K562 (cell line): ENCODE measurements around the gene SIPA1L2. TPM values are rescaled to one million over a fixed set of nuclear protein-coding genes. Genes with fewer than 3 reads are reported as not detected.

Experiments
- ATAC-seq: fragments of 200-7000 bp; cut with Tn5 transposase; 3 replicates; pipeline ENCODE4 v1.9.1; 2020; ENCODE audit warnings: moderate library complexity
- BruUV-seq: library from RNA; stranded (reverse); fragments of 400-500 nt; replicated peaks from 2 replicates; lab custom pipeline; 2021; lab: Mats Ljungman, UMichigan
- CTCF ChIA-PET: fragments of 300-600 bp; formaldehyde crosslinking; extraction: SDS; loops from one replicate; lab custom pipeline; 2021; ENCODE audit warnings: low intra/inter-chr PET ratio; lab: Yijun Ruan, JAX
- POLR2A ChIA-PET: fragments of 300-600, 350-650 bp; sonication (Branson Sonifier 250); formaldehyde crosslinking; extraction: SDS; loops from one replicate; lab custom pipeline; 2021; ENCODE audit warnings: antibody characterized with exemption, inconsistent platforms; lab: Yijun Ruan, JAX
- DNase-seq, 4 experiments: peaks; one replicate each; pipeline versions ENCODE4 v3.0.0 to v3.0.0-alpha.2; 2011 to 2018; ENCODE audit warnings: low spot score in 3 of 4, mixed read lengths in 3 of 4; ENCODE audit errors: extremely low read depth in 1 of 4
- FAIRE-seq: peaks from 2 replicates; lab custom pipeline; 2011; peaks lifted over from hg19 to GRCh38; lab: Jason Lieb, UNC
- H2AFZ ChIP-seq: 2 replicates; pipeline ENCODE4 v1.6.0; 2011; ENCODE audit warnings: low read depth, low read length, control low read depth, inconsistent platforms
- H3K27ac ChIP-seq: fragments of 200-600 bp; 3 replicates; pipeline ENCODE4 v1.8.0; 2011; ENCODE audit warnings: low read depth, mild to moderate bottlenecking, control low read depth, inconsistent platforms, low read length, moderate library complexity, mixed read lengths; ENCODE audit errors: extremely low read depth
- H3K27me3 ChIP-seq, 2 experiments: fragments of 300-600 bp in 1 of 2; 2 replicates in 1 of 2; 3 replicates in 1 of 2; pipeline versions ENCODE4 v1.6.0 to v1.8.0; 2011; ENCODE audit warnings: inconsistent platforms in 2 of 2, low read length in 2 of 2, mild to moderate bottlenecking in 1 of 2, mixed read lengths in 1 of 2, moderate library complexity in 1 of 2; ENCODE audit not compliant: control insufficient read depth in 2 of 2, insufficient read depth in 2 of 2
- H3K36me3 ChIP-seq: fragments of 300-600 bp; 3 replicates; pipeline ENCODE4 v1.8.0; 2011; ENCODE audit warnings: mild to moderate bottlenecking, low read length, inconsistent platforms; ENCODE audit not compliant: control insufficient read depth, insufficient read depth
- H3K4me1 ChIP-seq, 2 experiments: fragments of 200-600 bp in 1 of 2; replicated peaks in 1 of 2; 2 replicates in 1 of 2; 3 replicates in 1 of 2; pipeline versions ENCODE4 v1.5.1 to v1.8.0; 2011; ENCODE audit warnings: inconsistent platforms in 2 of 2, low read length in 2 of 2, mild to moderate bottlenecking in 1 of 2, mixed read lengths in 1 of 2, moderate library complexity in 1 of 2; ENCODE audit not compliant: control insufficient read depth in 2 of 2, insufficient read depth in 2 of 2
- H3K4me2 ChIP-seq: 2 replicates; pipeline ENCODE4 v1.6.1; 2011; ENCODE audit warnings: low read length, control low read depth, inconsistent platforms, mixed read lengths; ENCODE audit not compliant: insufficient read depth
- H3K4me3 ChIP-seq: fragments of 200-600 bp; sonication (generic), shearing (Covaris generic); 2 replicates; pipeline ENCODE4 v1.5.1; 2016; ENCODE audit warnings: control low read depth, inconsistent platforms
- H3K79me2 ChIP-seq: fragments of 200-600 bp; 3 replicates; pipeline ENCODE4 v1.8.0; 2011; ENCODE audit warnings: low read length, inconsistent platforms; ENCODE audit not compliant: control insufficient read depth, insufficient read depth
- H3K9ac ChIP-seq, 2 experiments: 2 replicates each; pipeline versions ENCODE4 v1.6.0 to v1.6.1; 2011; ENCODE audit warnings: low read depth in 2 of 2, low read length in 2 of 2, control low read depth in 1 of 2, inconsistent platforms in 1 of 2, mild to moderate bottlenecking in 1 of 2, mixed read lengths in 1 of 2; ENCODE audit not compliant: insufficient read depth in 1 of 2
- H3K9me1 ChIP-seq: one replicate; pipeline ENCODE4 v1.6.0; 2011; ENCODE audit warnings: inconsistent platforms, mild to moderate bottlenecking, low read length, moderate library complexity; ENCODE audit not compliant: control insufficient read depth, insufficient read depth
- H3K9me3 ChIP-seq: replicated peaks from 2 replicates; pipeline ENCODE4 v1.5.1; 2011; ENCODE audit warnings: low read depth, low read length, inconsistent platforms; ENCODE audit not compliant: control insufficient read depth, insufficient read depth
- H4K20me1 ChIP-seq: replicated peaks from 2 replicates; pipeline ENCODE4 v1.6.1; 2011; ENCODE audit warnings: low read length, inconsistent platforms, mixed read lengths; ENCODE audit not compliant: control insufficient read depth, insufficient read depth
- ESRRA ChIP-seq: fragments of 450-650 bp; IDR thresholded peaks from 2 replicates; pipeline ENCODE4 v1.6.1; 2014; ENCODE audit warnings: low read depth, mild to moderate bottlenecking, moderate library complexity, borderline replicate concordance
- ETV5 ChIP-seq: sonication (generic); formaldehyde crosslinking; IDR thresholded peaks from 2 replicates; pipeline ENCODE4 v1.4.0; 2020; ENCODE audit warnings: low read depth, mild to moderate bottlenecking, missing genetic modification reagents
- MECOM ChIP-seq: fragments of 250-450 bp; sonication (Bioruptor Pico); IDR thresholded peaks from 2 replicates; pipeline ENCODE4 v1.8.0; 2022; ENCODE audit warnings: inconsistent platforms
- SMAD1 ChIP-seq: fragments of 150-350 bp; IDR thresholded peaks from 2 replicates; pipeline ENCODE4 v1.6.1; 2014; ENCODE audit warnings: low read length, low read depth; ENCODE audit not compliant: partially characterized antibody
- WGBS: fragments of 100-300 bp; shearing (Covaris generic); methylation state at CpG from one replicate; pipeline ENCODE4 v1.1.6; 2016; ENCODE audit warnings: low coverage, mixed read lengths; ENCODE audit not compliant: insufficient coverage; ENCODE audit errors: missing lambda C conversion rate; 5-methylcytosine and 5-hydroxymethylcytosine counted together
- in situ Hi-C: fragments of 300-500 bp; cut with MboI; formaldehyde crosslinking; loops from 4 replicates; pipeline ENCODE4 v1.15.0; 2018; ENCODE audit warnings: inconsistent platforms, mixed read lengths
- intact Hi-C: fragments of 100-400 bp; cut with micrococcal nuclease; formaldehyde crosslinking; loops from 2 replicates; pipeline ENCODE4 v1.14.2; 2022
- polyA plus RNA-seq, 8 experiments: library from polyadenylated mRNA; depleted of rRNA in 4 of 8; stranded (reverse) in 5 of 8; unstranded in 3 of 8; fragments of >200 nt; fragmentation: Nextera tagmentation in 2 of 8; fragmentation: Illumina TruSeq in 1 of 8; extraction: Ambion mirVana in 2 of 8; extraction: Trizol in 1 of 8; gene quantifications; 2 replicates each; pipeline versions ENCODE4 v1.2.1 to v1.2.3, GENCODE V29; 2011 to 2014; ENCODE audit warnings: inconsistent platforms in 1 of 8, missing spikeins in 1 of 8
- total RNA-seq, 7 experiments: library from RNA; depleted of rRNA in 6 of 7; stranded (reverse); fragments of >200 nt in 6 of 7; fragmentation: Illumina TruSeq in 2 of 7; extraction: Trizol in 2 of 7; gene quantifications; 2 replicates each; pipeline versions ENCODE4 v1.2.1 to v1.2.3, GENCODE V29; 2011 to 2021; ENCODE audit warnings: low replicate concordance in 1 of 7
- TF ChIP-seq, protein P1 (sequence below): fragments of 450-650 bp; IDR thresholded peaks from 2 replicates; pipeline ENCODE4 v1.6.1; 2017; ENCODE audit warnings: antibody characterized with exemption, mild to moderate bottlenecking

Gene SIPA1L2
- total and polyA plus RNA-seq, 9 of the 15 experiments (the other 6 are each of a cell fraction or from before 2014, with no cell fraction given), result 0.04 to 0.22 (median 0.06) TPM; not detected in 5

DNA sequence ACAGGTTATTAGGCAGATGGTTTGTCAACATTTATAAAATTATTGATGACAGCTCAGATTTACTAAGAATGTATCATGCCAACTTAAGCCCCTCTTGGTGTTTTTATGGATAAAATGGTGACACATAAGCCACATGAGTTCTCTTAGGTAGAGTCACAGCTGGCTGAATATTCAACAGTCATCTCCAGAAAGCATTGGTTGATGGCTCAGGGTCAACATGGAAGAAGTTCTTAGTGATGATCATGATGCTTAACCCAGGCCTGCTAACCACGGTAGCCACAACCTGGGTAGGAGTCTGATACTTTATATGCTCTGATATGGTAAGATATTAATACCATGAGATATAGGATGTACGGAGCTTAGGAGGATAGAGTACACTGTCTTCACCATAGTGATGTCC, 46.4 kb upstream of the SIPA1L2 start:
- no peak overlapping the region for H3K4me3 ChIP-seq
- WGBS, result 3% methylated on average over 2 of the region's 2 CpGs
- TF ChIP-seq, protein P1, sequence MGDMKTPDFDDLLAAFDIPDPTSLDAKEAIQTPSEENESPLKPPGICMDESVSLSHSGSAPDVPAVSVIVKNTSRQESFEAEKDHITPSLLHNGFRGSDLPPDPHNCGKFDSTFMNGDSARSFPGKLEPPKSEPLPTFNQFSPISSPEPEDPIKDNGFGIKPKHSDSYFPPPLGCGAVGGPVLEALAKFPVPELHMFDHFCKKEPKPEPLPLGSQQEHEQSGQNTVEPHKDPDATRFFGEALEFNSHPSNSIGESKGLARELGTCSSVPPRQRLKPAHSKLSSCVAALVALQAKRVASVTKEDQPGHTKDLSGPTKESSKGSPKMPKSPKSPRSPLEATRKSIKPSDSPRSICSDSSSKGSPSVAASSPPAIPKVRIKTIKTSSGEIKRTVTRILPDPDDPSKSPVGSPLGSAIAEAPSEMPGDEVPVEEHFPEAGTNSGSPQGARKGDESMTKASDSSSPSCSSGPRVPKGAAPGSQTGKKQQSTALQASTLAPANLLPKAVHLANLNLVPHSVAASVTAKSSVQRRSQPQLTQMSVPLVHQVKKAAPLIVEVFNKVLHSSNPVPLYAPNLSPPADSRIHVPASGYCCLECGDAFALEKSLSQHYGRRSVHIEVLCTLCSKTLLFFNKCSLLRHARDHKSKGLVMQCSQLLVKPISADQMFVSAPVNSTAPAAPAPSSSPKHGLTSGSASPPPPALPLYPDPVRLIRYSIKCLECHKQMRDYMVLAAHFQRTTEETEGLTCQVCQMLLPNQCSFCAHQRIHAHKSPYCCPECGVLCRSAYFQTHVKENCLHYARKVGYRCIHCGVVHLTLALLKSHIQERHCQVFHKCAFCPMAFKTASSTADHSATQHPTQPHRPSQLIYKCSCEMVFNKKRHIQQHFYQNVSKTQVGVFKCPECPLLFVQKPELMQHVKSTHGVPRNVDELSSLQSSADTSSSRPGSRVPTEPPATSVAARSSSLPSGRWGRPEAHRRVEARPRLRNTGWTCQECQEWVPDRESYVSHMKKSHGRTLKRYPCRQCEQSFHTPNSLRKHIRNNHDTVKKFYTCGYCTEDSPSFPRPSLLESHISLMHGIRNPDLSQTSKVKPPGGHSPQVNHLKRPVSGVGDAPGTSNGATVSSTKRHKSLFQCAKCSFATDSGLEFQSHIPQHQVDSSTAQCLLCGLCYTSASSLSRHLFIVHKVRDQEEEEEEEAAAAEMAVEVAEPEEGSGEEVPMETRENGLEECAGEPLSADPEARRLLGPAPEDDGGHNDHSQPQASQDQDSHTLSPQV, result no peak
- no peak for TF ChIP-seq SMAD1
- no peak for TF ChIP-seq MECOM (CRISPR knock-in tag)
- no peak for TF ChIP-seq ESRRA
- TF ChIP-seq ETV5 (CRISPR knock-in tag), result no peak
- TF ChIP-seq, all 486 proteins: peak for 0
- ATAC-seq, result no peak
- no TSS peak for BruUV-seq
- Histone ChIP-seq H3K36me3 (no peaks in the 10 kb centered on the region), H2AFZ (no peak overlapping the region), H3K9me1 (no peaks in the 10 kb centered on the region), H3K4me1 (no peaks in the 10 kb centered on the region), H3K9me3 (no peaks in the 10 kb centered on the region), H4K20me1 (no peaks in the 10 kb centered on the region), H3K27me3 (no peaks in the 10 kb centered on the region; a peak in 2 of 5 replicates), H3K79me2 (no peaks in the 10 kb centered on the region), H3K27ac (no peak overlapping the region), H3K9ac (no peak overlapping the region), H3K4me2 (no peak overlapping the region)
- POLR2A ChIA-PET, result interaction anchor here (0.9 kb wide), 1 partner anchor 22 kb away, joined by 3 read pairs; no protein-coding TSS in a partner anchor
- intact Hi-C loops, result no loop called here
- CTCF ChIA-PET, result no interaction called here
- FAIRE-seq, result no peak
- in situ Hi-C loops, result no loop called here
- no peak for DNase-seq
